ENCODE results near the gene BCL2L12.

GRCh38 chr19:49646586-49646985, 19.1 kb upstream of the BCL2L12 start:
- no peak for TF ChIP-seq CTCF (IDR thresholded peaks at IDR 0.05; ENCODE audit: insufficient read depth, low read depth, low read length)
- TF ChIP-seq EZH2 (IDR thresholded peaks at IDR 0.05; ENCODE audit: insufficient read depth, low read length): no peak
